GM21381 (cell line): ENCODE measurements around the gene MAP2K1.
A peak's percentile ranks its signal among the peaks of the same experiment; 100 is the strongest.
"Not testable (repeated sequence)": the region's sequence is repeated elsewhere in the genome, so short reads cannot be mapped to it uniquely, and the experiment has no call there.

ENCODE experiments used
- ATAC-seq: cut with Tn5 transposase; IDR thresholded peaks from one replicate; pipeline ENCODE4 v1.9.1; 2021; ENCODE audit warnings: mild to moderate bottlenecking, moderate library complexity; ENCODE audit not compliant: unreplicated experiment

The MAP2K1 gene

GRCh38 chr15:66472176-66472999 lies 85.7 kb downstream of the MAP2K1 start:
- ATAC-seq: peak; percentile 85

GRCh38 chr15:66474135-66474534 lies 87.4 kb downstream of the MAP2K1 start:
- ATAC-seq: no peak

- no peak for ATAC-seq
These were observed 88.3 kb downstream of the MAP2K1 start for GRCh38 chr15:66474963-66475362.

- ATAC-seq: no peak
These were observed 89.8 kb downstream of the MAP2K1 start for GRCh38 chr15:66476535-66476934.

DNA sequence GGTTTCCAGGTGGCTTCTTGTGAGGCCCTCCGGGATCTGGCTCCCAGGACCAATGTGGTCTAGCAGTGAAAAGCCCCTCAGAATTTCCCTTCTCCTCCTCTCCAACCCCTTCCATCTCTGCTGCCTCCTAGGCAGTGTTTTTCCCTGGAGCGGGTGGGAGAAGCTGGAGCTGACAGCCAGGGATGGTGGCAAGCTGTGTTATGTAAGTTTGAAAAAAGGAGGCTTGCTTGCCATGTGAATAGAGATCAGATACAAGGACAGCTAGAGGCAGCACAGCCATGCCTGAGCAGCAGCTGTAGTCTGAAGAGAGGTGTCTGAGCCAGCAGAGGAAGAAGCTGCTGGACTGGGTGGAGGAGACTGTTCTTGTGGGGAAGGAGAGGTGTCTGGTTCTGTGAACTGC lies 90.3 kb downstream of the MAP2K1 start:
- no peak for ATAC-seq

DNA sequence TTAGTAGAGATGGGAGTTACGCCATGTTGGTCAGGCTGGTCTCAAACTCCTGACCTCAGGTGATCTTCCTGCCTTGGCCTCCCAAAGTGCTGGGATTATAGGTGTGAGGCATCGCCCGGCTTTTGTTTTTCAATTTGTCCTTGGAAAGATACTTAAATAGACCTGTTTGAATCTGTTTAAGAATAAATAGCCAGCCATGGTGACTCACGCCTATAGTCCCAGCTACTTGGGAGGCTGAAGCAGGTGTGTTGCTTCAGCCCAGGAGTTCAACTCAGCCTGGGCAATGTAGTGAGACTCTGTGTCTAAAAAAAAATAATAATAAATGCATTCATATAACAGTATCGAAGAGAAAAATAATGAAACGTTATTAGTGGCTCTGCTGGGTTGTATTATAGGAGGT lies 93.6 kb downstream of the MAP2K1 start:
- no peak for ATAC-seq

DNA sequence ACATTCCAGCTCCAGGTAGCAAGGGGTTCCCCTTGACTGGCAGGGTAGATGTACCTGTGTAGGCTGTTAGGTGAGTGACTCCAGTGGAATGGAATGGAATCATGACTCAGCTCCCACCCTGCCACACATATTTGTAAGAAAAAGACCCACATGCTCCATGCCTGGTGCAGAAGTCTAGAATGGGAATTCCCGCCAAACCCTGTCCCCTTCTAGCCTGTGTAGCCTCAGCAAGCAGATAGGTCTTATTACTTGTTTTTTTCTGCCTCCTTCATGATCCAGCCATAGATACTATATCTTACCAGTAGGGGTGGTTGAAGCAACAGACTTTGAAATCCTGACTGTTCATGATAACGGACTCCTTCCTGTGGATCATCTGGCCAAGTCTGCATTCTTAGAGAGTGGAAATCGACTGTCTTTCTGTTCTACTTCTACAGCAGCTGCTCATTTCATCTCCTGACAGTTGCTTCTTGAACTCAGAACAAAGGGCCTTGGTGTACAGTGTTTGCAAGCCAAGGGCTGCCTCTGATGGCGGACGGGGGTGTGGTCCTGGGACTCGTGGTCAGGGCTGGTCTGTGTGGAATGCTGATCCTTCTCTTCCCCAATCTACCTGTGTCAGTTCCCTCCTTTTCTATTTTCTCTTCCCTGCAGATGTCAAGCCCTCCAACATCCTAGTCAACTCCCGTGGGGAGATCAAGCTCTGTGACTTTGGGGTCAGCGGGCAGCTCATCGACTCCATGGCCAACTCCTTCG lies 94.6 kb downstream of the MAP2K1 start:
- no peak for ATAC-seq

GRCh38 chr15:66482539-66482938 lies 95.8 kb downstream of the MAP2K1 start:
- no peak for ATAC-seq

DNA sequence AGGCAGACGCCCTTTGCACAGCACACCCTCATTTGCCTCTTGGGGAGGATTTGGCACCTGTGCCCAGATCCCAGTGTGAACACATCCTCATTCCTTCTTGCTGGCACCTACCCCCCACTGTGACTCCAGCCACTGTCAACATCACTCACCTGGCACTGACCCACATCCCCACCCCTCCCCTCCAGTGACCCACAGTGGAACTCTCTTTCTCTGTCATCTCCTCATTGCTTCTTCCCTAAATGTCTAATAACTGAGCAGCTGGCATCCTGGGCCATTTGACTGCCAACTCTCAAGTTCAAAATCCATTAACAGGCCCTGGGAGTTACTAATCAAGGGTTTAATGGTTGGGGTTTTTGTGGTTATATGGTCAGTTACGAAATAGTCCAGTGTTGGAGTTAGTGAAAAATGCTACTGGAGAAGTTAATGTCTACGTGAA lies 96.4 kb downstream of the MAP2K1 start:
- ATAC-seq: no peak

DNA sequence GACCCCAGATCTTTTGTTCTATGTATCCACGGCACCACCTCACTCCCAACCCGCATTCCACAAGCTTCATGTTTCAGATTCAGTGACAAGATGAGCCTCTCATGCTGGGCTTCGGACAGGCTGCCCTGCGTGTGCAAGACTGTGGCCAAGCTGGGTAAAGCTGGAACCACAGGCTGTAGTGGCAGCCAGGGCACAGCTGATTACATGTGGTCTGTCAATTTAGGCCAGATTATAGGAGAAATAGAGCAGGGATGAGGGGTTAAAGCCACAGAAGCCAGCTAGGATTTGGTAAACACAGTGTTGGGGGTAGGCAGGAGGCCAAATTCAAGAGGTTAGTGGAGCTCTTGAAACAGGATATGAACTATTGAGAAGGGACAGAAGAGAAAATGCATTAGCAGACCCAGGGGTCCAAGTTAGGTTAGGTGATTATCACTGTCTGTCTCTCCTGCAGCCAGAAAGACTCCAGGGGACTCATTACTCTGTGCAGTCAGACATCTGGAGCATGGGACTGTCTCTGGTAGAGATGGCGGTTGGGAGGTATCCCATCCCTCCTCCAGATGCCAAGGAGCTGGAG lies 97.9 kb downstream of the MAP2K1 start:
- no peak for ATAC-seq

GRCh38 chr15:66486887-66487286 lies 100.2 kb downstream of the MAP2K1 start:
- no peak for ATAC-seq

GRCh38 chr15:66488525-66488924 lies 101.8 kb downstream of the MAP2K1 start:
- no peak for ATAC-seq

DNA sequence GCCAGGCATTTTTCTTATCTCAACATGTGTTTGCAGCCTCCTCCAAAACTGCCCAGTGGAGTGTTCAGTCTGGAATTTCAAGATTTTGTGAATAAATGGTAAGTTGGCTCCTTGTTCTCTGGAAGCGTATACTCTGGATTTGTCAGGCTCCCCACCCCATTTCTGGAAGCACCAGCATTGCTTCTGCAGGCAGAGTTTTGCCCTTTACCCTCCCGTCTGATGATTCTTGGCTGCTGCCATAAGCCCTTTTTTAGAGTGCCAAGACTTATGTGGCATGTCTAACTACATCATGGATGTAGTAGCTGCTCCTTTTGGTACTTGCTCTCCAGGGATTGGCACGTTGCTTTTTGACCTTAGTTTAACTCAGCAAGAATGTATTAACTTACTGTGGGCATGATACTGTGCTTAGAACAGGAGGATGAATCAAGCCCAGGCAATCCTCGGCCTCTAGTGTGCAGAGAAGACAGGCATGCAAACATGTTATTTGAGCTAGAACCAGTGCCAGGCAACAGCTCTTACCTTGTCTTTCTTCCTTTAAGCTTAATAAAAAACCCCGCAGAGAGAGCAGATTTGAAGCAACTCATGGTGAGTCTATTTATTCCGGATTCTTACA lies 102.6 kb downstream of the MAP2K1 start:
- no peak for ATAC-seq

GRCh38 chr15:66491846-66492245 lies 105.1 kb downstream of the MAP2K1 start:
- no peak for ATAC-seq

- no peak for ATAC-seq
These were observed 107.5 kb downstream of the MAP2K1 start for GRCh38 chr15:66494262-66494661.

DNA sequence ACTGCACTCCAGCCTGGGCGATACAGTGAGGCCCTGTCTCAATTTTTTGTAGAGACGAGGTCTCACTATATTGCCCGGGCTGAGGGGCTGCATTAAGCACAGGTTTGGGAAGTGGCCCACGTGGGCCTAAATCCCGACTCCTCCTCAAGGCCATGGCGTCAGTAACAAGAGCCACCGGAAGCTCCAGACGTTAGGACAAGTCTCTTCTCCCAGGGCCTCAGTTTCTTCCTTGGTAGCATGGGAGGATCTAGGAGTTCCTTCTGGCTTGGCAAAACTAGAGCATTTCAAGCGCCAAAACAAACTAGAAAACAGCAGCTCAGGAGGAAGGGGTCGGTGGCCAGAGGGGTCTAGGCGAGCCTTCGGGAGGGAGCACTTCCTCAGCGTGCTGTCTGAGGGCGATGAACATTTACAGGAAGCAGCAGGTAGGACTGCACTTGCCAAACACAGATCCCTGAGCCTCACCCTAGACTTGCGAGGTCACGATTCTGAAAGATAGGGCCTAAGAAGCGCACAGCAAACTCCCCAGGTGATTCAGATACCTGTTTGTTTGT lies 110.3 kb downstream of the MAP2K1 start:
- peak; percentile 15 for ATAC-seq

- ATAC-seq: peak; percentile 87
These were observed 111.1 kb downstream of the MAP2K1 start, which contains the start of gene SNAPC5 for GRCh38 chr15:66497502-66498455. TSS of gene SNAPC5 (minus strand) at chr15:66497762. CDS start at chr15:66497731, 31 bp downstream.

DNA sequence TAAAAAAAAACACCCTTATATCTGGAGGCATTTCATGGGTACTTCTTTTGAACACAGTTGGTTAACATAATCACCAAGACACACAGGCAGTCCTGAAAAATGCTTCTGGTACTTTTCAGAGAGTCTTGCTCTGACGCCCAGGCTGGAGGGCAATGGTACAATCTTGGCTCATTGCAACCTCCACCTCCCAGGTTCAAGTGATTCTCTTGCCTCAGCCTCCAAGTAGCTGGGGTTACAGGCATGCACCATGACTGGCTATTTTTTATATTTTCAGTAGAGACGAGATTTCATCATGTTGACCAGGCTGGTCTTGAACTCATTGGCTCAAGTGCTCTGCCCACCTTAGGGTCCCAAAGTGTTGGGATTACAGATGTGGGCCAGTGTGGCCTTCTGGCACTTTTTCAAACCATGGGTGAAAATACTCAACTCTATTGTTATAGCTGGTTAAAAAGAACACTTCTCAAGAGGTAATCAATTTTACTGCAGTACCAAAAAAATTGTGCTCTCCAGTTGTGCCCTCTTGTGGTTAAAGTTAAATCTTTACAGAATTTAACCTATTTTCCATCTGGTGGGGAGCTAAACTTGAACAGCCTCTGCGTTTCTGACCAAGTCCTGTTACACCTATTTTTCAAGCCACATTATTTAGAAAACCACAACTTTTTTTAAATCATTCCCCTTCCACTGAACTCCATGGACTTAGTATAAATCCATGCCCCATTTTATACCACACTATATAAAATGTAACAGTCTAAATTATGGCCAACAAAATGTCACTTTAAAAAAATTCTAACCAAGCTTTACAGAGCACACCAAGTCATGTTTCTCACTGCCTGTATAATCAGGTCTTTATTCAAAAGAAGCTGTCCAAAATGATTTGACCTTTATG lies 112.0 kb downstream of the MAP2K1 start:
- ATAC-seq: no peak

DNA sequence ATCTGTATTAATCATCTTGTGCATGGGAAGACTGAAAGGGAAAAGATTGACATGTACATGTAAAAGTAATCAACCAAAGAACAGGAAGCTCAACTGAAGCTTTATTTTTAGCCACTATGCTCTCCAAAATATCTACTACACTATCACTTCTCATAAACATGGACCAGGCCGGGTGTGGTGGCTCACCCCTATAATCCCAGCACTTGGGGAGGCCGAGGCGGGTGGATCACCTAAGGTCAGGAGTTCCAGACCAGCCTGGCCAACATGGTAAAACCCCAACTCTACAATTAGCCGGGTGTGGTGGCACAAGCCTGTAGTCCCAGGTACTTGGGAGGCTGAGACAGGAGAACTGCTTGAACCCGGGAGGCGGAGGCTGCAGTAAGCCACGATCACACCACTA lies 113.6 kb downstream of the MAP2K1 start:
- not testable (repeated sequence) for ATAC-seq
